HT-29 (cell line): Measurements from ENCODE around the gene MAN1C1. TPM values are rescaled to one million over a fixed set of nuclear protein-coding genes. Genes with fewer than 3 reads are reported as not detected.

Experiments
- DNase-seq: peaks from one replicate; pipeline ENCODE4 v3.0.0-alpha.2; 2015; ENCODE audit warnings: low spot score
- total RNA-seq: library from RNA; depleted of rRNA; stranded (reverse); fragments of >200 nt; shearing (Covaris generic); gene quantifications from 2 replicates; pipeline ENCODE4 v1.2.3, GENCODE V29; 2014

The MAN1C1 gene
- total RNA-seq, 1 experiment from 2014 or later: 0.28 TPM

- no peak for DNase-seq
Observed at GRCh38 chr1:25799935-25800702, 183.5 kb downstream of the MAN1C1 start, which contains the start of gene SELENON. TSS of gene SELENON (plus strand) at chr1:25800193. CDS start at chr1:25800231, 38 bp downstream.

DNA sequence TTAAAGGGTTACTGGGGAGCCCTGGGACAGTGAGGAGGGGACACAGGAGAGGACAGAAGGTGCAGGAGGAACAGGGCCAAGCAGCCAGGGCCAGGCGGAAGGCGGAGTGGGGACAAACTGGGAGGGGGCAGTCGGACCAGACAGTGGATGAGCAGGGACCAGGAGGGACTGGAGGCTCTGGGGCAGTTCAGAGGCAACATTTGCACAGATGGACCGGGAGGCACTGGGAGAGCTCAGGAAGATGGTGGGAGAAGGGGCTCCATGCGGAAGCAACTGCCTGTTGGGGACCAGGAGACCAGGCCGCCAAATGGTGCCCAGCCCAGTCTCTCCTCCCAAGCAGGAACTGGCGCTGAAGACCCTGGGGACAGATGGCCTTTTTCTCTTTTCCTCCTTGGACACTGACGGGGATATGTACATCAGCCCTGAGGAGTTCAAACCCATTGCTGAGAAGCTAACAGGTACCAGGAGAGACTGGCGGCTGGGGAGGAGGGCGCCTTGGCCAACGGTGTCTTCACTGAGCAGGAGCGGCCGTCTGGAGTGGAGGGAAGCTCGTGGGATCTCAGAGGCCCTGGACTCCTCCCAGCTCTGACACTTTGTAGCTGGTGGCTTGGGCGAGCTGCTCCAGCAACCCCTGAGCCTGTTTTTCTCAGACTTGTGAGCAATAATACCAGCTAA is 184.2 kb downstream of the MAN1C1 start:
- no peak for DNase-seq

GRCh38 chr1:25802915-25803314 is 186.3 kb downstream of the MAN1C1 start:
- no peak for DNase-seq

DNA sequence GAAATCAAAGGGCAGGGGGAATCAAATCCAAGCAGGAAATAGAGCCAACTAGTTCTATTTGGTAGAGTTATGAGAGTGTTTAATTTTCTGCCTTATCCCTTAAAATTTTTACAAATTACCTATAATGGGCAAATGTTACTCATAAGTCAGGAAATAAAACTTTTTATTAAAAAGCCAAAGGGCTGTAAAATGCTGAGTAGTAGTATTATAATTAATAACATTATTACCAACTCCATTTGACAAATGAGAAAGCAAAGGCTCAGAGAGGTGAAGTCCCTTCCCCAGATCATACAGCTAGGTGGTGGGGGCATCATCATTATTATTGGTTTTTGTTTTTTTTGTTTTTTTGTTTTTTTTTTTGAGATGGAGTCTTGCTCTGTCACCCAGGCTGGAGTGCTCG is 186.8 kb downstream of the MAN1C1 start:
- no peak for DNase-seq

DNA sequence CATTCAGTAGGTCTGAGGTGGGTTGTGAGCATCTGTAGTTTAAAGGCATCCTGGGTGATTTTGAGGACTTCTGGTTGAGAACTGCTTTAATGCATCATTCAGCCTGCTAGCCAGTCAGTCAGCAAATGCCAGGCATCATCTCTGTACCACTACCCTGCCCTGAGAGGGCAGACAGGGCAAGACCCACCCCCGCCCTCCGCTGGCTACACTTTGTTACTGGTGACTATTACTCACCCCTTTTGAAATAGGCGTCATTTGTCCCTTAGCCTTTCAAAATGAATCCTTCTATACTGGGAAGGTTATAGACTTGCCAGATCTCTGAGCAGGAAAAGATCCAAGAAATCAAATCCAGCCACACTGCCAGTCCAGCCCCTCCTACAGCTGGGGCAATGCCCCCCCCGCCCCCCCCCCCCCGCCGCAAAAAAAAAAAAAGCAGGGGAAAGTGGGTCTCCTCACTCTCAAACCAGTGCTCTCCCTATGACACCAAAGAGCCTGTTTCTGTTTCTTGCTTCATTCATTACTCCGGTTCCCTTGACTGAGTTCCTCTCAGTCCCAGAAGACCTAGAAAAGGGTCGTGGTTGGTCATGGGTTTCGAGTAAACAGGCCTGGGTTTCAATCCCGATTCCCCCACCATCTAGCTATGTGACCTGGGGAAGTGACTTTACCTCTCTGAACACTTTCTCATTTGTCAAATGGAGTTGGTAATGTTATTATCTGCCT is 187.8 kb downstream of the MAN1C1 start:
- DNase-seq: no peak

DNA sequence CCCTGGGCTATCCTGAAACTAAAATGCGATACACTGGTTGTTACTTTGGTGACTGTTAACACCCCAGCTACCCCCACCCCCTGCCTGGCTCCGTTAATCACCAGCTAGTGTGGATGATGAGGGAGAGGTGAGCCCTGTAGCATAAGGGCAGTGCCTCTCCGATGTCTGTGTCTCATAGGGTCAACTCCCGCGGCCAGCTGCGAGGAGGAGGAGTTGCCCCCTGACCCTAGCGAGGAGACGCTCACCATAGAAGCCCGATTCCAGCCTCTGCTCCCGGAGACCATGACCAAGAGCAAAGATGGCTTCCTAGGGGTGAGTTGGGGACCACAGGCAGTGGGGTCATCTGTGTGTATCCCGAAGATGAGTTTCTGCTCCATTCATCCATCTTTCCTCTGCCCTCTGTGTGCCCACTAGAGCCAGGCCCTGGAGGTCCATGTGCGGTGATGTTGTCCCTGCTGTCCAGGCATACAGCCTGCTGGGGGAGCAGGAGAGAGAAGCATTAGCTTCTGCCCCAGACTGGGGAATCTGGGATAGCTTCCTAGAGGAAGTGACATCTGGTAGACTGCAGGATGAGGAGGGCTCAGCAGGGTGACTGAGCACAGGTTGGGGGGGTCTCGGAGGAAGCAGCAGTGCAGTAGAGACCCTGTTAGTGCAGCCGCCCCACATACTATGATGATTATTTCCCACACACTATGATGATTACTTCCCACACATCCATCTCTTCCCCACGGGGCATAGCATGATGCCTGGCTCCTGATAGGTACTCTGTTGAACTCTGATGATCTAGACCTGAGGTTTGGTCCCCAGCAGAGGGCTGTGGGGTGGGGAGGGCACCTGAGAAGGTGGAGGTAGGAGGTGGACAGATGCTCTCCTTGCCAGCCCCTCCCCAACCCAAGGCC is 188.6 kb downstream of the MAN1C1 start:
- DNase-seq: no peak

GRCh38 chr1:25805863-25806225 is 189.3 kb downstream of the MAN1C1 start:
- DNase-seq: no peak

DNA sequence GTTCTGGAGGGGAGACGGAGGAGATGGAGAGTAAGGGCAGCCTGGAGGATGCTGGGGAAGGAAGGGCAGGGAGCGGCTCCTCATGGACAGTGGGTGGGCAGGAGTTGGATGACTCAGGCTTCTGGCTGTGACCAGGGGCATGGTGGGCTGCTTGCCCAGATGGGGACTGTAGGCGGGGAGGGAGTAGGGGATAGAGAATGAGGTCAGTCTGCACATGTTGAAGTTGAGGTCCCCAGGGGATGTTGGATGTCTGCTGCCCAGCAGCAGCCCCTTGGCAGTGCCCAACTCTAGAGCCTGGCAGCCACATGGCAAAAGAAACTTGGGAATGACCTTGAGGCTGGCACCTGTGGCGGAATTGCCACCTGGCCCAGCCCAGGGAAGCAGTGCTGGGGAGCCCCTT is 189.8 kb downstream of the MAN1C1 start:
- DNase-seq: no peak

GRCh38 chr1:25807480-25808390 is 191.1 kb downstream of the MAN1C1 start:
- DNase-seq: no peak

DNA sequence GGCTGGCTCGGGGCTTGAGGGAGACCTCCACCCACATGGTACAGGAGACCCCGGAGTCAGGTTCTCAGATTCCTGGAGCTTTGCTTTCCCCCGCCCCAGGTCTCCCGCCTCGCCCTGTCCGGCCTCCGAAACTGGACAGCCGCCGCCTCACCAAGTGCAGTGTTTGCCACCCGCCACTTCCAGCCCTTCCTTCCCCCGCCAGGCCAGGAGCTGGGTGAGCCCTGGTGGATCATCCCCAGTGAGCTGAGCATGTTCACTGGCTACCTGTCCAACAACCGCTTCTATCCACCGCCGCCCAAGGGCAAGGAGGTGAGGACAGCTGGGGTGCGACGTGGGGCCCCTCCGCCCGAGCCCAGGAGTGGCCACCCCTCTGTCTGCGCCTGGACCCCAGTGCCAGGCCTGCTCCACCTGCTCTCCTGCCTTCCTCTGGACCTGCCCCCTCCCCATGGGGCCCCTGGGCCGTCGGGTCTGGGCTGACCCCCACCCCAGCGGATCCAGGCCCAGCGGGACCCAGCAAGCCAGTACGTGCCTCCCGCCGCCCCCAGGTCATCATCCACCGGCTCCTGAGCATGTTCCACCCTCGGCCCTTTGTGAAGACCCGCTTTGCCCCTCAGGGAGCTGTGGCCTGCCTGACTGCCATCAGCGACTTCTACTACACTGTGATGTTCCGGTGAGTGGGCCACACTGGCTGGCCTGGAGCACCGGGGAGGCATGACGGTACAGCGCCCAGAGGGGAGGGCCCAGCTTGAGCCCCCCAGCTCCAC is 192.1 kb downstream of the MAN1C1 start:
- no peak for DNase-seq

- no peak for DNase-seq
Observed at GRCh38 chr1:25809283-25809926, 192.8 kb downstream of the MAN1C1 start.

DNA sequence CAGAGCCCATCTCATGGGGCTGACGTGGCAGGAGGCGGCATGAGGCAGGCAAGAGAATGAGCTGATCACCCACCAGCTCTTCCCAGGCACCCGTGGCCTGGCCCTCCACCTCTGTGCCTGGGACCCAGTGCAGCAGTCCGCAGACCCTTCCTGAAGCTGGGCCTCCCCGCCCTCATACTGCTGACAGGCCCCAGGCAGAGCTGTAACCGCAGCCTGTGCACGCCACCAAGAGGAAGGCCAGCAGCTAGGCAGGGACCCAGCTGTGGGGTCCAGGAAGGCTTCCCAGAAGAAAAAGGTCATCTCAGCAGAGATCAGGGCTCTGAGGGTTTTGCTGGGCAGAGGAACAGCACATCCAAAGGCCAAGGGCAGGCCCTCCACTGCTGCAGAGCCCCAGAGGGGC is 193.3 kb downstream of the MAN1C1 start:
- no peak for DNase-seq

DNA sequence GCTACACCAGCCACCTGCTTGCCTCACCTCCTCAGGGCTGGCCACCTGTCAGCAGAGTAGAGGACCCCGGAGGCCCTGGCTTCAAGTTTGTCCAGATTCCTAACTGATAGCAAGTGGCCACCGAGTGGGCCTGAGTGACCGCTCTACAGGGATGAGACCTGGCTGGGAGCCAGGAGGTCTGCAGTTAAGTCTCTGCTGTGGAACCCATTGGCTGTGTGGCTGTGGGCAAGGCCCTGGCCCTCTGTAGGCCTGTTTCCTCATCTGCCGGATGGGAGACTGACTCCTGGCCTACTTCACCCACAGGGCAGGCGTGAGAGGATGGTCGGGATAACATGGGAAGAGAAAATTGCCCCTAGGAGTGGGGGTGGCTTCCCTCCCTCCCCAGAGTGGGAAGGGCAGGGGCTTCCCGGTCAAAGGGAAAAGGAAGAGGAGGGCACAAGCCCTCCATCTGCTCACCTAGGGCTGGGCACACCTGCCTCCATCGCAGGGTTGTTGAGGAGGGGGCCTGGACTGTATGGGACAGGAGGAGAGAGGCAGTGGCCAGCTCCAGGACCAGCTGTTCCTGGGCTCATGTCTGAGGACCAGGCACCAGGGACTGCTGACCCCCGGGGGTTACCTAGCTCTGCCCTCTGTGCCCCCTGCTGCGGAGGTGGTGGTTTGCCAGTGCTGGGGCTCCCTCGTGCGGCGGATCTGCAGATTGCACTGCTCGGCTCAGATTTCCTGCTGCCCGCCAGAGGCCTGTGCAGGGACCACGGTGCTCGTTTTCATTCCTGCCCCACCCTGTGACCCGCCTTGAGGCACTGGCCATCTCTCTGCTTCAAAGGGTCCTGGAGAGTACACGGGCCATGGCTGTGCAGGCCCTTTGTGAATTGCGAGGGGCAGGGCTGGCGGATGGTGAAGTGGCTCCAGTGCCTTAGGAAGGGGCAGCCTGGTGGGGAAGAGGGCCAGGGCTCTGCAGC is 194.0 kb downstream of the MAN1C1 start:
- DNase-seq: peak; percentile 68

DNA sequence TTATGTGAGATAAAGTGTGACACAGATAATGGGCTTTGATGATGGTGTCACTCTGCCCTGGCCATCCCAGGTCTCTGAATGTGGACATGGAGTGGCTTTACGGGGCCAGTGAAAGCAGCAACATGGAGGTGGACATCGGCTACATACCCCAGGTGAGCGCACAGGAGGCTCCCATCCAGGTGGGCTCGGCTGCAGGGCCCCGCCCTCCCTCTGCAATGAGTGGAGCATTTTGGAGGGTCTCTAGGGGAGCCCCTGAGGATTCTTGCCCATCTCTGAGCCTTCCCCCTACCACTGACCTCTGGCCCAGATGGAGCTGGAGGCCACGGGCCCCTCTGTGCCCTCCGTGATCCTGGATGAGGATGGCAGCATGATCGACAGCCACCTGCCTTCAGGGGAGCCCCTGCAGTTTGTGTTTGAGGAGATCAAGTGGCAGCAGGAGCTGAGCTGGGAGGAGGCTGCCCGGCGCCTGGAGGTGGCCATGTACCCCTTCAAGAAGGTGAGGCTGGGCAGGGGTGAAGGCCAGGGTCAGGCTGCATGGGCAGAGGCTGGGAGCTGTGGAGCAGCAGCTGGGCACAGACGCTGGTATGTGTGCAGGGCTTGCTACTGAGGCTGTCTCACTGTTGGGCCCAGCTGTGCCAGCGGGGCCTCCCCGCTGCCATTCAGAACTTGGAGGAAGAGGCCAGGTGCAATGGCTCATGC is 194.9 kb downstream of the MAN1C1 start:
- no peak for DNase-seq

DNA sequence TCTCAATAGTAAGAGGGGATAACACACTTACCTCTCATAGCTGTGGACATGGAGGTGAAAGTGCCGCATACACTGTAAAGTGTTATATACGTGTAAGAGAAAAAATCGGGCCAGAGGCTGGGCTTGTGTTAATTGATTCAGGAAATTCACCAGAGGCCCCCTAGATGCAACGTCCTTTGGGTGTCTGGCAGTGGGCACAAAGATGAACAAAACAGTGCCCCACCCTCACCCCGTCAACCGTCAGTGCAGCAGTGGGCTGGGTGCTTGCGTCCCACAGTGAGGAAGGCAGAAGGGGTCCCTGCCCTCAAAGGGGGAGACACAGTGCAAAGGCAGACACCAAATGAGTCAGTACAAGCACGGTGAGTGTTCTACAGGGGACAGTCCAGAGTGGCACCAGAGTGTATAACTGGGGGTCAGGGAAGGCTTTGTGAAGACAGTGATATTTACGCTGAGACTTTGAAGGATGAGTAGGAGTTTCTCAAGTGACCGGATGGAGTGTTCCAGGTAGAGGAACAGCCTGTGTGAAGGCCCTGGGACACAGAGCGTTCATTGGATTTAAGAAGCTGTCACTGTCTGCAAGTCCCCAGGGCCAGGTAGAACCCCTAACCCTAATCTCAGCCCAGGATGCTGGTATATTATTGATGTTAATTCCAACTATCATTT is 196.6 kb downstream of the MAN1C1 start:
- DNase-seq: no peak

DNA sequence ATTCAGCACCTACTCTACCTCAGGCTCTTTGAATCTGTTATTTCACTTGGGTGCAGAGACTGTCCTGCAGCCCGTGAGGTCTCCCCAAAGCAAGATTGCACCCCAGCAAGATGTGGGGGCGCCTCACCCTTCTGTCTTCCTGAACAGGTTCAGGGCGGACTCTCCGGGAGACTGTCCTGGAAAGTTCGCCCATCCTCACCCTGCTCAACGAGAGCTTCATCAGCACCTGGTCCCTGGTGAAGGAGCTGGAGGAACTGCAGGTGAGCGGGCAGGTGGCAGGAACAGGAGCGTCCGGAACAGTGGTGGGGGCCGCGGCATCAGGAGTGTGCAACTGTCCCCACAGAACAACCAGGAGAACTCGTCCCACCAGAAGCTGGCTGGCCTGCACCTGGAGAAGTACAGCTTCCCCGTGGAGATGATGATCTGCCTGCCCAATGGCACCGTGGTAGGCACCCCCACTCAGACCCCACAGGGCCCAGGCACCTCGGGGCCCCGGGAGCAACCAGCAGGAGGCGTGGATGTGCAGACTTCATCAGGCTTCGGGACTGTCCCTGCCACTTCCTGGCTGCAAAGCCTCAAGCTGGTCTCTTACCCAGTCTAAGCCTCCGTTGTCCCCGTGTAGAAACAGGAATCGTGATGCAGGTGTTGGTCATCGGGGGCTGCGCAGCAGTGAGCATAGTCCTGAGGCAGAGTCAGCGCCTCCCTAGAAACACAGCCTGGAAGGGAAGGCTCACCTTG is 197.3 kb downstream of the MAN1C1 start:
- no peak for DNase-seq
